ENCODE measurements around the gene C11orf98. TPM values are rescaled to one million over a fixed set of nuclear protein-coding genes. Genes with fewer than 3 reads are reported as not detected.

The C11orf98 gene
- total and polyA plus RNA-seq, 2 of the 13 experiments (the other 11 are each of a cell fraction or from before 2014, with no cell fraction given) = 30.4 to 91.8 TPM

DNA sequence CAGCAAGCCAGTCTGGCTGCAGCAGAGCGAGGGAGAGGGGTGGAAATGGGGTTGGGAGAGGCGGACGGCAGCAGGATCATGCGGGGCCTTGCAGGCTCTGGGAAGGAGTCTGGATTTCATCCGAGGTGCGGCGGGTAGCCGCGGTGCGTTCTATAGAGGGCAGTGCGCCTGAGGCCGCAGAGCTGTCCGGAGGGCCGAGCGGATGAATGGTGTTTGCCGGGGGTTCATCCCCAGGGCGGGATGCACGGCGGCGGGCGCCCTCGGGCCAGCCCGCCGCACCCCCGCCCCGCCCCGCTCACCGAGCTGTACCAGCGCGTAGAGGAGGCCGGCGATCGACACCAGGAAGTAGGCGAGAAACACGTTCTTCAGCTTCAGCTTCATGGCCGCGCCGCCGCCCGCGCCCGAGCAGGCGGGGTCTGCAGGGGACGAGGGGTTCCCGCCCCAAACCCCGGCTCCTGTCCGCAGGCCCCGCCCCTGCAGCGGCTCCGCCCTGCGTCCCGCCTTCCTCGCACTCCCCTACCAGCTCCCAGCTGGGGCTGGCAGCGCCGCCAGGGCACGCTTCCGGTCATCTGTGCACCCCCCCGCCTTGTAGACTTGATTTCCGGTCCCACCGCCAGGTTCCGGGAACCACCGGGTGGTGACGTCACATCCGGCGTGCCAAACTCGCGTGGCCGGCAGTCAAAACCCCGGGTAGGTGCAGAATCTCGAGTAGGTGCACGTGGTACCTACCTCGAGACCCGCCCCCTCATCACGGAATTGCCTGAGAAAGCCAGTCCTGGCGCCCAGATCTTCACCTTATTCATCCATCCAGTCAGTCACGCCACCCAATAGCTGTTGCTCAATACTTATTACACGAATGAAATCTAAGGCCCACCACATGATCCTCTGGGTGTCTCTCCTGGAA lies 43.2 kb downstream of the C11orf98 start, which contains the start of gene B3GAT3 (continued):
- no peak for TF ChIP-seq SETDB1 (CRISPR knock-in tag; IDR thresholded peaks at IDR 0.05; ENCODE audit: borderline replicate concordance)
- TF ChIP-seq DNMT3B (CRISPR knock-in tag; conservative IDR thresholded peaks at IDR 0.05) = no peak

GRCh38 chr11:62621027-62621566 lies 43.9 kb downstream of the C11orf98 start:
- TF ChIP-seq, protein P1, sequence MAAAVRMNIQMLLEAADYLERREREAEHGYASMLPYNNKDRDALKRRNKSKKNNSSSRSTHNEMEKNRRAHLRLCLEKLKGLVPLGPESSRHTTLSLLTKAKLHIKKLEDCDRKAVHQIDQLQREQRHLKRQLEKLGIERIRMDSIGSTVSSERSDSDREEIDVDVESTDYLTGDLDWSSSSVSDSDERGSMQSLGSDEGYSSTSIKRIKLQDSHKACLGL (CRISPR knock-in tag; IDR thresholded peaks at IDR 0.05) = no peak
- TF ChIP-seq ZNF850 (CRISPR knock-in tag; conservative IDR thresholded peaks at IDR 0.05) (0 out of 2 replicates have a peak, but pooled peaks have one; percentile 6), ZBTB7B (CRISPR knock-in tag; IDR thresholded peaks at IDR 0.05) (0 out of 2 replicates have a peak, but pooled peaks have one; percentile 6)
- TF ChIP-seq, protein P2, sequence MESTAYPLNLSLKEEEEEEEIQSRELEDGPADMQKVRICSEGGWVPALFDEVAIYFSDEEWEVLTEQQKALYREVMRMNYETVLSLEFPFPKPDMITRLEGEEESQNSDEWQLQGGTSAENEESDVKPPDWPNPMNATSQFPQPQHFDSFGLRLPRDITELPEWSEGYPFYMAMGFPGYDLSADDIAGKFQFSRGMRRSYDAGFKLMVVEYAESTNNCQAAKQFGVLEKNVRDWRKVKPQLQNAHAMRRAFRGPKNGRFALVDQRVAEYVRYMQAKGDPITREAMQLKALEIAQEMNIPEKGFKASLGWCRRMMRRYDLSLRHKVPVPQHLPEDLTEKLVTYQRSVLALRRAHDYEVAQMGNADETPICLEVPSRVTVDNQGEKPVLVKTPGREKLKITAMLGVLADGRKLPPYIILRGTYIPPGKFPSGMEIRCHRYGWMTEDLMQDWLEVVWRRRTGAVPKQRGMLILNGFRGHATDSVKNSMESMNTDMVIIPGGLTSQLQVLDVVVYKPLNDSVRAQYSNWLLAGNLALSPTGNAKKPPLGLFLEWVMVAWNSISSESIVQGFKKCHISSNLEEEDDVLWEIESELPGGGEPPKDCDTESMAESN (CRISPR knock-in tag; conservative IDR thresholded peaks at IDR 0.05) = peak; percentile 66
- H3K4me2 ChIP-seq (ENCODE audit: low read depth, low read length) = peak overlapping the region; percentile 93
- peak overlapping the region; percentile 72 for H3K27ac ChIP-seq (ENCODE audit: extremely low read length, insufficient read depth, low read length)
- BruUV-seq (replicated peaks) = no TSS peak
- H4K20me1 ChIP-seq (ENCODE audit: insufficient read depth, low read length) = no peaks in the 10 kb centered on the region
- peak overlapping the region; percentile 83 for H3K9ac ChIP-seq (ENCODE audit: insufficient read depth, low read depth, low read length)
- in situ Hi-C loops (cut with HindIII; ENCODE audit: extremely low pct_ligation_motif_present, low pct_unique_long_range_greater_than_20kb) (no loop called here), intact Hi-C loops (cut with micrococcal nuclease; ENCODE audit: unreplicated experiment) (no loop called here)
- no peaks in the 10 kb centered on the region for H3K9me3 ChIP-seq (ENCODE audit: low read length)
- peak overlapping the region; percentile 74 to 90 (median 81) for H3K4me3 ChIP-seq (replicated peaks in 1 of 3; ENCODE audit: insufficient read depth in 1 of 3, low read depth in 2 of 3, low read length in 3 of 3)
- no peak overlapping the region for H2AFZ ChIP-seq (ENCODE audit: low read length)
- CTCF ChIA-PET (ENCODE audit: low intra/inter-chr PET ratio, low total read pairs) = interaction anchor here (1.9 kb wide), 1 partner anchor 9 kb away, joined by 6 read pairs; the partner anchor contains the start of genes EML3 and ROM1
- POLR2A ChIA-PET = interaction anchor here (0.8 to 4.5 kb wide), 22 partner anchors 10 to 235 kb away, joined by 3 to 80 read pairs (median 9); partner anchors contain the start of genes C11orf98, CSKMT, EEF1G and EML3
- H3K27me3 ChIP-seq (ENCODE audit: control insufficient read depth in 1 of 2, insufficient read depth in 2 of 2, low read length in 2 of 2) = no peaks in the 10 kb centered on the region; a peak in 1 of 5 replicates
- DNase-seq (ENCODE audit: low spot score) = no peak
- WGBS (ENCODE audit: low lambda C conversion rate) = 4% methylated on average over 8 of the region's 8 CpGs
- peaks cover 4% of the 10 kb centered on the region for H3K79me2 ChIP-seq (ENCODE audit: insufficient read depth, low read length)
- peaks cover 5 to 11% of the 10 kb centered on the region in 2 experiments for H3K36me3 ChIP-seq (replicated peaks in 1 of 2; ENCODE audit: control insufficient read depth in 1 of 2, insufficient read depth in 2 of 2, low read length in 2 of 2)
- H3K4me1 ChIP-seq (ENCODE audit: insufficient read depth, low read length) = peaks cover 21% of the 10 kb centered on the region
- ATAC-seq = no peak
- no peak for FAIRE-seq

All from HepG2 (cell line).